SK-N-SH (cell line): ENCODE measurements around the gene STK38. TPM values are rescaled to one million over a fixed set of nuclear protein-coding genes. Genes with fewer than 3 reads are reported as not detected.
"Not testable (repeated sequence)": the region's sequence is repeated elsewhere in the genome, so short reads cannot be mapped to it uniquely, and the experiment has no call there.

Experiments used
- CTCF ChIA-PET: fragments of 300-600, 350-600 bp; formaldehyde crosslinking; extraction: SDS; loops from one replicate; lab custom pipeline; 2021; lab: Yijun Ruan, JAX
- POLR2A ChIA-PET: fragments of 350-600 bp; sonication (Branson Sonifier 250); formaldehyde crosslinking; extraction: SDS; loops from one replicate; lab custom pipeline; 2020; ENCODE audit warnings: antibody characterized with exemption, inconsistent platforms; lab: Yijun Ruan, JAX
- DNase-seq: peaks from one replicate; pipeline ENCODE4 v3.0.0; 2012
- H2AFZ ChIP-seq: fragments of 200-600 bp; sonication (generic); 2 replicates; pipeline ENCODE4 v1.8.1; 2016; ENCODE audit warnings: antibody characterized with exemption, mild to moderate bottlenecking, low read depth
- H3F3A ChIP-seq: fragments of 200-600 bp; sonication (generic); replicated peaks from 2 replicates; pipeline ENCODE3; 2016; ENCODE audit warnings: antibody characterized with exemption, mild to moderate bottlenecking; ENCODE audit not compliant: insufficient read depth
- H3K27ac ChIP-seq, 2 experiments: fragments of 200-500 bp in 1 of 2; fragments of 200-600 bp in 1 of 2; sonication (Bioruptor generic) in 1 of 2; sonication (generic), shearing (Covaris generic) in 1 of 2; 2 replicates each; pipeline versions ENCODE4 v1.5.1 to v1.6.1; 2014 to 2016; ENCODE audit warnings: low read depth in 2 of 2, inconsistent platforms in 1 of 2, low read length in 1 of 2, mild to moderate bottlenecking in 1 of 2, mixed read lengths in 1 of 2
- H3K27me3 ChIP-seq: fragments of 200-600 bp; sonication (generic), shearing (Covaris generic); 2 replicates; pipeline ENCODE4 v1.6.1; 2016; ENCODE audit warnings: mixed run types; ENCODE audit not compliant: insufficient read depth
- H3K36me3 ChIP-seq, 2 experiments: fragments of 200-500 bp in 1 of 2; fragments of 200-600 bp in 1 of 2; sonication (Bioruptor generic) in 1 of 2; sonication (generic) in 1 of 2; replicated peaks in 1 of 2; 2 replicates each; pipeline versions ENCODE3 to v1.5.1; 2014 to 2016; ENCODE audit warnings: low read length in 1 of 2, mild to moderate bottlenecking in 1 of 2; ENCODE audit not compliant: insufficient read depth in 2 of 2, control insufficient read depth in 1 of 2
- H3K4me1 ChIP-seq, 2 experiments: fragments of 200-500 bp in 1 of 2; fragments of 200-600 bp in 1 of 2; sonication (Bioruptor generic) in 1 of 2; sonication (generic), shearing (Covaris generic) in 1 of 2; 2 replicates each; pipeline versions ENCODE4 v1.5.1 to v1.6.1; 2014 to 2016; ENCODE audit warnings: low read depth in 1 of 2, low read length in 1 of 2, mixed run types in 1 of 2; ENCODE audit not compliant: insufficient read depth in 2 of 2, control insufficient read depth in 1 of 2
- H3K4me2 ChIP-seq: fragments of 200-600 bp; sonication (generic), shearing (Covaris generic); 2 replicates; pipeline ENCODE4 v1.6.1; 2017; ENCODE audit warnings: mixed run types
- H3K4me3 ChIP-seq, 2 experiments: fragments of 200-500 bp in 1 of 2; fragments of 200-600 bp in 1 of 2; sonication (Bioruptor generic) in 1 of 2; sonication (generic), shearing (Covaris generic) in 1 of 2; 2 replicates each; pipeline versions ENCODE4 v1.5.1 to v1.8.1; 2014 to 2016; ENCODE audit warnings: low read depth in 2 of 2, inconsistent platforms in 1 of 2, low read length in 1 of 2, mild to moderate bottlenecking in 1 of 2, mixed read lengths in 1 of 2, moderate library complexity in 1 of 2
- H3K79me2 ChIP-seq: fragments of 200-600 bp; sonication (generic); 2 replicates; pipeline ENCODE4 v1.8.1; 2017; ENCODE audit warnings: mild to moderate bottlenecking; ENCODE audit not compliant: insufficient read depth
- H3K9ac ChIP-seq: fragments of 200-600 bp; sonication (generic); 2 replicates; pipeline ENCODE4 v1.6.1; 2017; ENCODE audit warnings: mixed run types
- H3K9me2 ChIP-seq: fragments of 200-600 bp; sonication (generic); 2 replicates; pipeline ENCODE4 v1.6.1; 2017; ENCODE audit warnings: mixed run types
- H3K9me3 ChIP-seq: fragments of 200-600 bp; sonication (generic); 2 replicates; pipeline ENCODE4 v1.6.1; 2017; ENCODE audit warnings: mixed run types, mild to moderate bottlenecking, moderate library complexity
- H4K20me1 ChIP-seq: fragments of 200-600 bp; sonication (generic); 2 replicates; pipeline ENCODE4 v1.6.1; 2017; ENCODE audit warnings: mild to moderate bottlenecking, mixed run types; ENCODE audit not compliant: insufficient read depth
- EP300 ChIP-seq, 2 experiments: IDR thresholded peaks; 2 replicates each; pipeline versions ENCODE4 v1.4.0 to v1.6.1; 2012; ENCODE audit warnings: borderline replicate concordance in 1 of 2, low read depth in 1 of 2, low read length in 1 of 2
- EZH2phosphoT487 ChIP-seq: fragments of 200-600 bp; sonication (generic); IDR thresholded peaks from 2 replicates; pipeline ENCODE4 v1.6.1; 2017; ENCODE audit warnings: low read depth, mixed run types, mild to moderate bottlenecking, antibody characterized with exemption, moderate library complexity, borderline replicate concordance
- FOSL2 ChIP-seq: IDR thresholded peaks from 2 replicates; pipeline ENCODE4 v1.4.0; 2012; ENCODE audit warnings: low read depth, mild to moderate bottlenecking, moderate library complexity, borderline replicate concordance
- FOXM1 ChIP-seq: IDR thresholded peaks from 2 replicates; pipeline ENCODE4 v1.4.0; 2012; ENCODE audit warnings: low read depth, mild to moderate bottlenecking
- GABPA ChIP-seq: IDR thresholded peaks from 2 replicates; pipeline ENCODE4 v1.4.0; 2012; ENCODE audit warnings: low read depth, mild to moderate bottlenecking
- JUND ChIP-seq: IDR thresholded peaks from 2 replicates; pipeline ENCODE4 v1.4.0; 2012
- NFIC ChIP-seq: IDR thresholded peaks from 2 replicates; pipeline ENCODE4 v1.4.0; 2012; ENCODE audit warnings: borderline replicate concordance
- NRF1 ChIP-seq: IDR thresholded peaks from 2 replicates; pipeline ENCODE4 v1.6.1; 2012; ENCODE audit warnings: low read depth, mild to moderate bottlenecking, low read length
- POLR2AphosphoS5 ChIP-seq: IDR thresholded peaks from 2 replicates; pipeline ENCODE4 v1.6.1; 2012; ENCODE audit warnings: low read depth, low read length
- RAD21 ChIP-seq: IDR thresholded peaks from 2 replicates; pipeline ENCODE4 v1.6.1; 2012; ENCODE audit warnings: mild to moderate bottlenecking, low read length
- RXRA ChIP-seq: IDR thresholded peaks from 2 replicates; pipeline ENCODE4 v1.4.0; 2012; ENCODE audit warnings: low read depth, mild to moderate bottlenecking, borderline replicate concordance
- SIN3A ChIP-seq: IDR thresholded peaks from 2 replicates; pipeline ENCODE4 v1.6.1; 2012; ENCODE audit warnings: low read depth, mild to moderate bottlenecking, low read length, moderate library complexity, borderline replicate concordance
- TAF1 ChIP-seq: IDR thresholded peaks from 2 replicates; pipeline ENCODE4 v1.6.1; 2012; ENCODE audit warnings: low read depth, mild to moderate bottlenecking, low read length, moderate library complexity, borderline replicate concordance
- TCF12 ChIP-seq: IDR thresholded peaks from 2 replicates; pipeline ENCODE4 v1.4.0; 2012
- WGBS: methylation state at CpG from one replicate; pipeline ENCODE4 v1.1.6; 2017; ENCODE audit warnings: low lambda C conversion rate; 5-methylcytosine and 5-hydroxymethylcytosine counted together
- polyA plus RNA-seq, 3 experiments: library from polyadenylated mRNA; depleted of rRNA; stranded (reverse); fragments of >200 nt; gene quantifications; 2 replicates each; pipeline ENCODE4 v1.2.3, GENCODE V29; 2012
- TF ChIP-seq, protein P1 (sequence below): fragments of 150-350 bp; IDR thresholded peaks from 2 replicates; pipeline ENCODE4 v1.6.1; 2017; ENCODE audit warnings: antibody characterized with exemption, low read length, low read depth, borderline replicate concordance
- TF ChIP-seq, protein P2 (sequence below): IDR thresholded peaks from 2 replicates; pipeline ENCODE4 v1.4.0; 2012; ENCODE audit warnings: low read depth
- TF ChIP-seq, protein P3 (sequence below): fragments of 200-600 bp; sonication (generic); IDR thresholded peaks from 2 replicates; pipeline ENCODE4 v1.6.1; 2017; ENCODE audit warnings: antibody characterized with exemption, mild to moderate bottlenecking, moderate library complexity

The STK38 gene
- polyA plus RNA-seq, 1 of the 3 experiments (the other 2 are of a cell fraction): 10.2 TPM

DNA sequence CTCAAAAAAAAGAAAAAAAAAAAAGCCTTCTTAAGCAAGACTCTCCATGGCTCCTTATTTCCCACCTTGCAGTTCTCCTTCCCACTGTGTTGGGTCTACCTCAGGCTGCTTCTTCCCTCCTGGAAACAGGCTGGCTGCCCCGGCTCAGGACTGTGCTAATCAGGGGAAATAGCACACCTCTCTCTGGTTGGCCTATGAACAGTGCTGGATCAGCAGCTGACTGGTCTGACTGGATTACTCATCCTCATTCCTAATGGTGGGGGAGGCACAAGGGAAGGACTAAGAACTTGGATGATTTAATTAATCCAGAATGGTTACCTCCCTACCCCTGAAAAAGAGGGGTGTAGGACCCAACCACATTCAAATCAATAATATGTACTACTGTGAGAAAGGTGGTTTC, 43.0 kb upstream of the STK38 start:
- Histone ChIP-seq H3K27ac (no peak overlapping the region), H3K36me3 (peaks cover 0 to 6% of the 10 kb centered on the region in 2 experiments), H3K4me3 (no peak overlapping the region), H3K9me3 (no peaks in the 10 kb centered on the region)
- POLR2A ChIA-PET: no interaction called here
- no peak for TF ChIP-seq EZH2phosphoT487
- TF ChIP-seq JUND: peak; percentile 49
- no peak for TF ChIP-seq POLR2AphosphoS5
- TF ChIP-seq NRF1: no peak
- TF ChIP-seq TCF12: no peak
- TF ChIP-seq NFIC: no peak
- TF ChIP-seq, protein P1, sequence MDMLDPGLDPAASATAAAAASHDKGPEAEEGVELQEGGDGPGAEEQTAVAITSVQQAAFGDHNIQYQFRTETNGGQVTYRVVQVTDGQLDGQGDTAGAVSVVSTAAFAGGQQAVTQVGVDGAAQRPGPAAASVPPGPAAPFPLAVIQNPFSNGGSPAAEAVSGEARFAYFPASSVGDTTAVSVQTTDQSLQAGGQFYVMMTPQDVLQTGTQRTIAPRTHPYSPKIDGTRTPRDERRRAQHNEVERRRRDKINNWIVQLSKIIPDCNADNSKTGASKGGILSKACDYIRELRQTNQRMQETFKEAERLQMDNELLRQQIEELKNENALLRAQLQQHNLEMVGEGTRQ: no peak
- no peak for TF ChIP-seq SIN3A
- peak; percentile 65; the same call in 1 of the 2 replicates for TF ChIP-seq FOSL2
- no peak for TF ChIP-seq GABPA
- TF ChIP-seq, all 33 proteins: peak for 2
- Histone ChIP-seq H3K9me2 (no peaks in the 10 kb centered on the region), H3K9ac (no peak overlapping the region), H3K79me2 (peaks cover 17% of the 10 kb centered on the region), H3K4me1 (peaks cover 0 to 6% of the 10 kb centered on the region in 2 experiments; a peak in 1 of 4 replicates), H3K27me3 (no peaks in the 10 kb centered on the region), H3F3A (peaks cover 21% of the 10 kb centered on the region), H4K20me1 (peaks cover 6% of the 10 kb centered on the region), H2AFZ (peak overlapping the region; percentile 69), H3K4me2 (no peak overlapping the region)
- CTCF ChIA-PET: no interaction called here
- WGBS: 33% methylated on average over 1 of the region's 1 CpG
- DNase-seq: no peak

DNA sequence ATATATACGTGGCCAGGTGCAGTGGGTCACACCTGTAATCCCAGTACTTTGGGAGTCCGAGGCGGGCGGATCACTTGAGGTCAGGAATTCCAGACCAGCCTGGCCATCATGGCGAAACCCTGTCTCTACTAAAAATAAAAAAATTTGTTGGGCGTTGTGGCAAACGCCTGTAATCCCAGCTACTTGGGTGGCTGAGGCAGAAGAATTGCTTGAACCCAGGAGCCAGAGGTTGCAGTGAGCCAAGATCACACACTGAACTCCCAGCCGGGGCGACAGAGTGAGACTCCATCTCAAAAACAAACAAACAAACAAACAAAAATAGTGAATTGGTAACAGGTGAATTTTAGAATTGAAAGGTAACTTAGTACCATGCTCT, 41.7 kb upstream of the STK38 start:
- H3F3A ChIP-seq: peaks cover 16% of the 10 kb centered on the region
- CTCF ChIA-PET: interaction anchor here (0.9 kb wide), 1 partner anchor 20 kb away, joined by 3 read pairs; no protein-coding TSS in a partner anchor
- WGBS: 95% methylated on average over 9 of the region's 9 CpGs
- DNase-seq, H3K9ac ChIP-seq, H3K79me2 ChIP-seq, H3K9me2 ChIP-seq, H4K20me1 ChIP-seq, H3K4me1 ChIP-seq, H3K9me3 ChIP-seq, H3K4me2 ChIP-seq, H3K4me3 ChIP-seq, H3K27me3 ChIP-seq, H3K36me3 ChIP-seq, POLR2A ChIA-PET, H2AFZ ChIP-seq, H3K27ac ChIP-seq: not testable (repeated sequence)

DNA sequence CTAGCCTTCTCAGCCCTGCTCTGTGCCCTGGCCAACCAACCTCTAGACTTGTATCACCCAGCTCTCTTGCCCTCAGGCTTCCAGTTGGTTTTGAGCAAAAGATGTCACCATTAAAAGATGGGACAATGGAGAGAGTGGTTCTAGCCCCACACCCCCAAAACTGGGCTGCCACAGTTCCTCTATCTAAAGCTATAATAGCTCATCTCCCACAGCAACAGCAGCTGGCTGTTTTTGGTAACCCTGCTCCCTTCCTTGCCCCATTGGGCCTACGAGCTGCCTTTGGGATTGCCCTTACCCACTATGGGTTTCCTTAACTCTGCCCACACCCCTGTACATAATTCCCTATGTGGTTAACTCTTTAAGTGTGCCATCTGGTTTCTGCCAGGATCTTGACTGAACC, 39.3 kb upstream of the STK38 start:
- Histone ChIP-seq H3K9ac (no peak overlapping the region), H3K9me3 (no peaks in the 10 kb centered on the region), H3K36me3 (no peaks in the 10 kb centered on the region), H3K79me2 (no peaks in the 10 kb centered on the region), H3K9me2 (no peaks in the 10 kb centered on the region), H3K27me3 (no peaks in the 10 kb centered on the region), H3K4me1 (no peaks in the 10 kb centered on the region), H3K27ac (no peak overlapping the region), H3F3A (no peaks in the 10 kb centered on the region), H2AFZ (no peak overlapping the region), H3K4me2 (no peak overlapping the region), H4K20me1 (no peaks in the 10 kb centered on the region), H3K4me3 (no peak overlapping the region)
- DNase-seq: no peak
- ChIA-PET CTCF (no interaction called here), POLR2A (interaction anchor here (0.7 kb wide), 1 partner anchor 92 kb away, joined by 3 read pairs; the partner anchor contains the start of gene CDKN1A)
- 82% methylated on average over 1 of the region's 1 CpG for WGBS
- TF ChIP-seq FOXM1 (no peak), TAF1 (no peak), EP300 (IDR thresholded peaks at IDR 0.05; ENCODE audit: borderline replicate concordance in 1 of 2, low read depth in 1 of 2, low read length in 1 of 2) (no peak), TCF12 (no peak), RAD21 (no peak), POLR2AphosphoS5 (no peak), RXRA (no peak)
- TF ChIP-seq, protein P2, sequence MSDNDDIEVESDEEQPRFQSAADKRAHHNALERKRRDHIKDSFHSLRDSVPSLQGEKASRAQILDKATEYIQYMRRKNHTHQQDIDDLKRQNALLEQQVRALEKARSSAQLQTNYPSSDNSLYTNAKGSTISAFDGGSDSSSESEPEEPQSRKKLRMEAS: no peak
- TF ChIP-seq, protein P3, sequence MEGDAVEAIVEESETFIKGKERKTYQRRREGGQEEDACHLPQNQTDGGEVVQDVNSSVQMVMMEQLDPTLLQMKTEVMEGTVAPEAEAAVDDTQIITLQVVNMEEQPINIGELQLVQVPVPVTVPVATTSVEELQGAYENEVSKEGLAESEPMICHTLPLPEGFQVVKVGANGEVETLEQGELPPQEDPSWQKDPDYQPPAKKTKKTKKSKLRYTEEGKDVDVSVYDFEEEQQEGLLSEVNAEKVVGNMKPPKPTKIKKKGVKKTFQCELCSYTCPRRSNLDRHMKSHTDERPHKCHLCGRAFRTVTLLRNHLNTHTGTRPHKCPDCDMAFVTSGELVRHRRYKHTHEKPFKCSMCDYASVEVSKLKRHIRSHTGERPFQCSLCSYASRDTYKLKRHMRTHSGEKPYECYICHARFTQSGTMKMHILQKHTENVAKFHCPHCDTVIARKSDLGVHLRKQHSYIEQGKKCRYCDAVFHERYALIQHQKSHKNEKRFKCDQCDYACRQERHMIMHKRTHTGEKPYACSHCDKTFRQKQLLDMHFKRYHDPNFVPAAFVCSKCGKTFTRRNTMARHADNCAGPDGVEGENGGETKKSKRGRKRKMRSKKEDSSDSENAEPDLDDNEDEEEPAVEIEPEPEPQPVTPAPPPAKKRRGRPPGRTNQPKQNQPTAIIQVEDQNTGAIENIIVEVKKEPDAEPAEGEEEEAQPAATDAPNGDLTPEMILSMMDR: no peak
